Fibroblast of skin of left quadriceps (primary cell): ENCODE measurements around the gene PLB1.

Experiments used
- DNase-seq, 2 experiments: peaks; one replicate each; pipeline ENCODE4 v3.0.0-alpha.2; 2013; ENCODE audit warnings: low read depth in 2 of 2

The PLB1 gene

DNA sequence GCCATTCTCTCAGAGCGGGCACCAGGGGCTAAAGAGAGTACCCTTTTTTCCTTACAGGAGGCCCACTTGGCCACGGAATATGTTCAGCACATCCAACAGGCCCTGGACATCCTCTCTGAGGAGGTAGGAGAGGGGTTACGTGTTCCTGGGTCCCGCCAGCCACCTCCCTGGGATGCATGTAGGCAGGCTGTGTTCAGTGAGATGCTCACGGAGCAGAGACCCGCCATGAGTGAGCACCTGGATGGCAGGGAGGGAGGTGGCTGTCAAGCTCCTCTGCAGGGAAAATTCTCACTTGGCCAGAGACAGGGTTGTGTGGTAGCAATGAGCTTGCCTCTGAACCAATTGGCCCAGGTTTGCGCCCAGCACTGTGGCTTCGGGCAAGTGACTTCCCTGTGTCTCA, 132.6 kb downstream of the PLB1 start:
- no peak for DNase-seq

GRCh38 chr2:28628987-28629386, 133.1 kb downstream of the PLB1 start:
- no peak for DNase-seq

- no peak for DNase-seq
Measured at GRCh38 chr2:28629910-28630309, 134.1 kb downstream of the PLB1 start.

DNA sequence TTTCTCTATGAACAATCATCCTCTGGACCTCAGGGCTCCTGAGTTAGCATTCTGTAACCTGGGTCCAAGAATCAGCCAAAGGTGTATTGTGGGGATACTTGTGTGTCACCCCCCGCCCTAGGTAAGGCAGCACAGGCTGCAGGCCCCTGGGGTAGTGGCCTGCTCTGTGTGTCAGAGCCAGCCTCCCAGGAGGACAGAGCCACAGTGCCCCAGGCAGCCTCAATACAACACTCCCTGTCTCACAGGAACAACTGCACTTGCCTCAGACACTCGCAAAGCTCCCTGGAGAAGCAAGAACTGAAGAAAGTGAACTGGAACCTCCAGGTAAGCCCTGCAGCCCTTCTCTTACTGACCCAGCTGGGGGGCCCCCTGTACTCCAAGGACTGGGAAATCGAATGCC, 134.5 kb downstream of the PLB1 start:
- DNase-seq = no peak

DNA sequence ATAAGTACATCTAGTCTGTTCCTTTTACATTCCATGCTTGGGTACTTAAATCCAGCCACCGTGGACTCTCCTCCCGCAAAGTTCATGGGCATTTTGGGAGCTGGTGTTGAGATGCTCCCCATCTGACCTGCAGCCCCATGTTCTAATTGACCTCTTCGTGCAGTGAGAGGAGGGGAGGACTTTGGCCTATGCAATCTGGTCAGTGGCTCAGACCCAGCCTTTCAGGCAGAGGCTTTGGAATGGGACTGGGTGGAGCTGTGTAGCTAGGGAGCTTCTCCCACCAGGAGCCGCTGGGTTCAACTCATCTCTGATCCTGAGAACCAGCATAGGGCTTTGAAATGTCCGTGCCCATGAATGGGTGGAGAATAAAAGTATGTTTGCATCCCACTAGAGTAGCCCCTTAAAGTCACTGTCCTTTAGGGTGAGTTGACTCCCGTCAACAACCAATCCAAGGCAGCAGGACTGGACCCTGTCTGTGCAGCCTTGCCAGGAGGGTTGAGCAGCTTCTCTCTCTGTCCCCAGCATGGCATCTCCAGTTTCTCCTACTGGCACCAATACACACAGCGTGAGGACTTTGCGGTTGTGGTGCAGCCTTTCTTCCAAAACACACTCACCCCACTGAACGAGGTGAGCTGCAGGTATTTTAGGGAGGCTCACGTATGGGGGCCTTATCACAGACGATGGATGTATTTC, 135.8 kb downstream of the PLB1 start:
- no peak for DNase-seq

DNA sequence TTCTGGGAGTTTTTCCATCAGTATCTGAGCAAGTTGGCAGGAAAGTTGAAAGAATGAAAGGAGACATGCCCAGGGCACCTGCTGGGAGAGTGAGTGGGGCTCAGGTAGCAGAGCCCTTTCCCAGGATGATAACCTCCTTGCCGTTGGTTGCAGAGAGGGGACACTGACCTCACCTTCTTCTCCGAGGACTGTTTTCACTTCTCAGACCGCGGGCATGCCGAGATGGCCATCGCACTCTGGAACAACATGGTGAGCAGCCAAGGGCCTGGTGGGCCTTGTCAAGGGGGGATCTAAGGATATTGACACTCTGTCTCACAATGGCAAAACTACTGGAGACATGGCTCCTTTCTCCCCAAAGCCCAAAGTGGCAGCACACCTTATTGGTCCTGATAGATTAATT, 136.9 kb downstream of the PLB1 start:
- no peak for DNase-seq

DNA sequence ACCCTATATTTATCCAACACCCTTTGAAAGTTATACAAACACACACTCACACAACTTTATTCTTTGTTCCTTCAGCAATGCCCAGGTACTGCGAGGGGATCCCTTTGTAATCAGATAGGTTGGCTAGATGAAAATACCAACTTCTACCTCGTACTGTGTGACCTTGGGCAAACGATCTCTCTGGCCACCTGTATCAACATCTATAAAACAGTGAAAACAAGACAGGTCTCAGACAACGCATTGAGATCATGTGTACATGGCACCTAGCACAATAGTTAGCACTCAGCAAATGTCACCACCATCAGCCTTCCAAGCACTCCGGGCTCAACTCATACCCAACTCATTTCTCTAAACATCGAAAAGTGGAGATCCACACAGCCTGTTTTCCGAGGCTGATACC, 137.3 kb downstream of the PLB1 start:
- DNase-seq = no peak

DNA sequence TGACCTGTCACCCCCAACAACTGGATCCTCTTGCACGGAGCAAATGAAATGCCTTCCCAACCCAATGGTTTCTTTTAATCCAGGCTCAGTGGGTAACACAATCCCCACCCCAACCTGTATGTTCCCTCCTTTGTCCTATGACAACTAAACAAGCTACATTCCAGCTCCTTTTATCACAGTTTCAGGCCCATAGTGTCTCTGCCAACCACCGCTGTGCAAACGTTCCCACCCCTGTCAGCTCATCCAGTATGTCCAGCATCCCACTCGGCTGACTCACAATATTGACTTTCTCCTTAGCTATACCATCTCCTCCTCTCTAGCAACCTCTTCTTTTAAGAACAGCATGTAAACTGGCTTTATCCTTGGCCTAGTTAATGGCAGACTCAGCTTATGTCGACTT, 137.9 kb downstream of the PLB1 start:
- DNase-seq = no peak

GRCh38 chr2:28635191-28635611, 139.3 kb downstream of the PLB1 start:
- DNase-seq = no peak

- no peak for DNase-seq
Measured at GRCh38 chr2:28636491-28636890, 140.6 kb downstream of the PLB1 start.

DNA sequence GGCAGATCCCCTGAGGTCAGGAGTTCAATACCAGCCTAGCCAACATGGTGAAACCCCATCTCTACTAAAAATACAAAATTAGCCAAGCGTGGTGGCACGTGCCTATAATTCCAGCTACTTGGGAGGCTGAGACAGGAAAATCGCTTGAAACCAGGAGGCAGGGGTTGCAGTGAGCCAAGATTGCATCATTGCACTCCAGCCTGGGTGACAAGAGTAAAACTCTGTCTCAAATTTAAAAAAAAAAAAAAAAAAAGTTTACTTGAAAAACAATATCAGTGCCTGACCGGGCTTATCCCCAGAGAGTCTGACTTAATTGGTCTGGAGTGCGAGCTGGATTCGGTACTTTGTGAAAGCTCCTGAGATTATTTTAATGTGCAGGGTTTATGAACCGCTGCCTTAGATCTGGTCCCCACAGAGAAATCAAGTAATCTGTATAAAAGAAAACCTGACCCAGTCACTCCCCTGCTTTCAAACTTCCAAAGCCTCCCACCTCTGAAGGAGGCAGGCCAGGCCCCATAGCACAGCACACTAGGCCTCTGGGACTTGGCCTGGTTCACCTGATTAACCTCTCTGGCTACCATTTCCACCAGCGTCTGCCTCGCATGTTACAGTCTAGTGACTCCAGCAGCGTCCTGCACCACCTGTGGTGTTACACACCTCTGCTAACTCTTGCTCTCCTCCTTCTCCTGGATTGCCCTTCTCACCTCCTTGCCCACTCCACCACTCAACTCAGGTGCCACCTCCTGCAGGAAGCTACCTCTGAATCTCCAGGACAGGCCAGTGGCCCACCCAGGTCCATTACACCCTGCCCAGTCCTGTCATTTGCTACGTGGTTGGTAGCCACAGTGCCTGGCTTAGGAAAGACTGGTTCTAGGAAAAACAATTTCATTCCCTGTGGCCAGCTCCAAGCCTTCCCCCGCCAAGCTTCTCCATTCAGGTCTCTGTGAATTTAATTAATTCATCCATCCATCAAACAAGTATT, 141.5 kb downstream of the PLB1 start:
- DNase-seq = no peak

- no peak for DNase-seq
Measured at GRCh38 chr2:28638102-28638501, 142.2 kb downstream of the PLB1 start.

DNA sequence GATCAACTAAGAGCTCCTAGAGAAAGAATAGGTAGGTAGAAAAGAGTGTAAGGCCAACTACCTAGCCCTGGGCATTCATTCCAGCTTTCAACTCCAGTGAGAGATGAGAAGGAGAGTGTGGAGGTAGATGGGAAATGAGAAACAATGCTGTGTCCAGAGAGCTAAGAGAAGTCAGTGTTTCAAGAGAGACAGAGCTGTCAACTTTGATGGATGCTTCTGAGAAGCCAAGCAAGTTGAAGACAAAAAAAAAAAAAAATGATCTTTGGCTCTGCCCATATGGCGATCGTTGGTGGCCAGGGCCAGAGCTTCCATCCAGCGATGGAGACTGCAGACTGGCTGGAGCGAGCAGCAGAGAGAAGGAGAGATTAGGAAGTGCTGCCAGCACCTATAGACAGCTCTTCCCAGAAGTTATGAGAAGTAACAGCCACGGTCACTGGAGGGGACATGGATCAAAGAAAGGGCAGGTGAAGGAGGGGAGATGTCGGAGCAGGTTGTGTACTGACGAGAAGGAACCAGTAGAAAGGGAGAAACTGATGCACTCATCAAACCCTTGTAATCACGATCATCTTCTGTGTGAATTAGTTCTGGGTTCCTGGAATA, 143.3 kb downstream of the PLB1 start:
- no peak for DNase-seq

- no peak for DNase-seq
Measured at GRCh38 chr2:28639836-28640235, 144.0 kb downstream of the PLB1 start.

- DNase-seq = no peak
Measured at GRCh38 chr2:28640260-28640907, 144.5 kb downstream of the PLB1 start.

- no peak for DNase-seq
Measured at GRCh38 chr2:28640908-28641300, 145.0 kb downstream of the PLB1 start.

GRCh38 chr2:28642796-28643195, 146.9 kb downstream of the PLB1 start:
- DNase-seq = no peak

DNA sequence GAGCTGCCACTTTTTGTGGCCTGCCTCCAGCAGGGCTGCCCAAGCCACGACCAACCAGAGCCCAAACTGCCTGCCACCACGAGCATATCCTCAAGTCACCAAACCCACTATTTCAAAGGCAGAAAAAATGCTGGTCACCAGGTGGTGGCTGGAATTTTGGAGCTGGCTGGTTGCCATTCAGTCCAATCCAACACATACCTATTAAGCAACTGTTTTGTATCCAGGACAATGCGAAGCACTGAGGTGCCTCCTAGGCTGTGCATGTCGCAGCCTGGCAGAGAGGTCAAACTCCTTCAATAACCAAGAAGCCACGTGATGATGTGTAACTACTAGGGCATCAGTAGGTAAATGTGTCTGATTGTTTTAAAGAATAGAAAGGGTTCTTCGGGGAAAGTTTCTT, 147.5 kb downstream of the PLB1 start:
- DNase-seq = no peak

DNA sequence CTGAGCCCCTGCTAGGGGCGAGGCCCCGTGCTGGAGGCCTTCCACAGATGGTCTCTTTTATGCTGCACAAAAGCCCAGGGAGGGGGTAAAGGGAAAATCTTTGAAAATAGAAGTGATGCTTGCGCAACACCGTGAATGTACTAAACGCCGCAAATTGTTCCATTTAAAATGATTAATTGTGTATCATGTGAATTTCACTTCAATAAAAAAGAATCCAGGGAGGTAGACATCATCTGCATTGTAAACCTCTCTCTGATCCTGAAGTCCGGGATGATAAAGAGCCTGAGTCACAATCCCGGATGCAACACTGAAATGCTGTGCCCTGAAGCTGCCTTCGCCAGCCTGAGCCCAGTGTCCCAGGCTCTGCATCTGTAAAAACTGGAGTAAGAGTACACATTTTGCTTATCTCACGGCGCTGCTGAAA, 148.1 kb downstream of the PLB1 start:
- DNase-seq = peak; percentile 73 to 78

GRCh38 chr2:28644760-28645159, 148.9 kb downstream of the PLB1 start:
- DNase-seq = no peak

GRCh38 chr2:28645553-28645952, 149.7 kb downstream of the PLB1 start:
- DNase-seq = no peak

DNA sequence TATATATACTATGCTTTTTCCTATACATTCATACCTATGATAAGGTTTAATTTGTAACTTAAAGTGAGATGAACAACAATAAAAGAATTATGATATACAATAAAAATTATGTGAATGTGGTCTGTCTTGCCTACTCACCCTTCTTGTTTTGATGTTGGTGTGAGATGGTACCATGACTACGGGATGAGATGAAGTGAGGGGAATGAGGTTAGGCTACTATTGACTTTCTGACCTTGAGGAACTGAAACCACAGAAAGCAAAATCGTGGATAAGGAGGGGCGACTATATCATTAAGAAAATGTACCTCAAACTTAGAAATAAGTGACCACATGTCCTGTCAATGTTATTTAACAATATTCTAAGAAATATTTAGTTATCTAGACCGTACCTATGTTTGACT, 151.8 kb downstream of the PLB1 start:
- no peak for DNase-seq
